ENCODE data around the gene HMGXB3. TPM values are rescaled to one million over a fixed set of nuclear protein-coding genes. Genes with fewer than 3 reads are reported as not detected.

Gene HMGXB3
- 28.9 to 32.3 TPM (median 29.8 TPM) in 5 replicates for total RNA-seq (2022; extraction: Qiagen RNA extraction)

GRCh38 chr5:150000256-150000989, at the start of gene HMGXB3, which contains the start of gene TIGD6:
Gene HMGXB3, plus strand, starts transcription at chr5:150000739. Its CDS starts 4,114 bp downstream, at chr5:150004853.
Gene TIGD6, minus strand, starts transcription at chr5:150000654. Its CDS starts 4,306 bp downstream, at chr5:149996348.

GRCh38 chr5:149960272-149961185, 40.0 kb upstream of the HMGXB3 start, which contains the start of gene SLC26A2:
Gene SLC26A2, plus strand, starts transcription at chr5:149960758. Its CDS starts 16,895 bp downstream, at chr5:149977653.

GRCh38 chr5:150085950-150086715, 85.6 kb downstream of the HMGXB3 start, which contains the start of gene CSF1R:
Gene CSF1R, minus strand, starts transcription at chr5:150086554. Its CDS starts 127 bp downstream, at chr5:150086427.

Other genes starting within 250 kb of the HMGXB3 start
- gene PDE6A, start 55.9 kb upstream of the HMGXB3 start, total RNA-seq (2022; extraction: Qiagen RNA extraction) = 0.13 to 0.21 TPM (median 0.13 TPM) in 5 replicates
- gene SLC26A2, start 40.0 kb upstream of the HMGXB3 start, total RNA-seq (2022; extraction: Qiagen RNA extraction) = 26.7 to 44.6 TPM (median 37.1 TPM) in 5 replicates
- 4.5 to 5.7 TPM (median 5.2 TPM) in 5 replicates for gene TIGD6, start 85 bp upstream of the HMGXB3 start, total RNA-seq (2022; extraction: Qiagen RNA extraction)
- gene CSF1R, start 85.8 kb downstream of the HMGXB3 start, total RNA-seq (2022; extraction: Qiagen RNA extraction) = 0.11 to 0.22 TPM (median 0.15 TPM) in 5 replicates
- 0.10 to 0.35 TPM (median 0.30 TPM) in 5 replicates for gene PDGFRB, start 155.1 kb downstream of the HMGXB3 start, total RNA-seq (2022; extraction: Qiagen RNA extraction)
- not detected in 5 replicates for gene CDX1, start 166.0 kb downstream of the HMGXB3 start, total RNA-seq (2022; extraction: Qiagen RNA extraction)
- 0.02 to 0.05 TPM (median 0.03 TPM) in 4 of 5 replicates, not detected in the other for gene SLC6A7, start 189.3 kb downstream of the HMGXB3 start, total RNA-seq (2022; extraction: Qiagen RNA extraction)

All from A549 treated with CORT108297 at 1 μM for 4 hours (cell line).